AG09319 (cell line): Measurements from ENCODE around the gene PLAAT1.

Experiments used
- DNase-seq: peaks from one replicate; pipeline ENCODE4 v3.0.0-alpha.2; 2010; ENCODE audit warnings: low read depth; ENCODE audit errors: extremely low read depth
- TF ChIP-seq, protein P1 (sequence below): IDR thresholded peaks from 2 replicates; pipeline ENCODE4 v1.5.1; 2011; ENCODE audit warnings: low read depth, mild to moderate bottlenecking, inconsistent platforms, low read length, moderate library complexity

PLAAT1 gene

DNA sequence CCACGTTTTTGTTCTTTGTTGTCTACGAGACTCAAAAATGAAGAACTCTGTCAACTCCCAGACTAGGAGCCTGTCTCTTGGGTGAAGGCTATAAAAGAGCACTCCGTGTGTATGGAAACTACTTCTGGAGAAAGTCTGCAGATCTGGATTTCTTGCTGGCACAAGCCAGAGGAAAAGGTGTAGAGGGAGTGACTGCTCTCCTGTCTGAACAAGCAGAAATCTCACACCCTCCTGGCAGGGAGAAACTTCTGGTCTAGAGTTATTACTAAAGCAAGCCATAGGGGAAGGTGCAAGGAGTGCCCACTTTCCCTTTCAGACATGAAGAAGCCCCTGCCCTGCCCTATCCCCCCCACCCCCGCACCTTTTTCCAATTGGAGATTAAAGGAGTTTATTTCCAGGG is 9.5 kb downstream of the PLAAT1 start:
- TF ChIP-seq, protein P1, sequence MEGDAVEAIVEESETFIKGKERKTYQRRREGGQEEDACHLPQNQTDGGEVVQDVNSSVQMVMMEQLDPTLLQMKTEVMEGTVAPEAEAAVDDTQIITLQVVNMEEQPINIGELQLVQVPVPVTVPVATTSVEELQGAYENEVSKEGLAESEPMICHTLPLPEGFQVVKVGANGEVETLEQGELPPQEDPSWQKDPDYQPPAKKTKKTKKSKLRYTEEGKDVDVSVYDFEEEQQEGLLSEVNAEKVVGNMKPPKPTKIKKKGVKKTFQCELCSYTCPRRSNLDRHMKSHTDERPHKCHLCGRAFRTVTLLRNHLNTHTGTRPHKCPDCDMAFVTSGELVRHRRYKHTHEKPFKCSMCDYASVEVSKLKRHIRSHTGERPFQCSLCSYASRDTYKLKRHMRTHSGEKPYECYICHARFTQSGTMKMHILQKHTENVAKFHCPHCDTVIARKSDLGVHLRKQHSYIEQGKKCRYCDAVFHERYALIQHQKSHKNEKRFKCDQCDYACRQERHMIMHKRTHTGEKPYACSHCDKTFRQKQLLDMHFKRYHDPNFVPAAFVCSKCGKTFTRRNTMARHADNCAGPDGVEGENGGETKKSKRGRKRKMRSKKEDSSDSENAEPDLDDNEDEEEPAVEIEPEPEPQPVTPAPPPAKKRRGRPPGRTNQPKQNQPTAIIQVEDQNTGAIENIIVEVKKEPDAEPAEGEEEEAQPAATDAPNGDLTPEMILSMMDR: no peak
- no peak for DNase-seq

DNA sequence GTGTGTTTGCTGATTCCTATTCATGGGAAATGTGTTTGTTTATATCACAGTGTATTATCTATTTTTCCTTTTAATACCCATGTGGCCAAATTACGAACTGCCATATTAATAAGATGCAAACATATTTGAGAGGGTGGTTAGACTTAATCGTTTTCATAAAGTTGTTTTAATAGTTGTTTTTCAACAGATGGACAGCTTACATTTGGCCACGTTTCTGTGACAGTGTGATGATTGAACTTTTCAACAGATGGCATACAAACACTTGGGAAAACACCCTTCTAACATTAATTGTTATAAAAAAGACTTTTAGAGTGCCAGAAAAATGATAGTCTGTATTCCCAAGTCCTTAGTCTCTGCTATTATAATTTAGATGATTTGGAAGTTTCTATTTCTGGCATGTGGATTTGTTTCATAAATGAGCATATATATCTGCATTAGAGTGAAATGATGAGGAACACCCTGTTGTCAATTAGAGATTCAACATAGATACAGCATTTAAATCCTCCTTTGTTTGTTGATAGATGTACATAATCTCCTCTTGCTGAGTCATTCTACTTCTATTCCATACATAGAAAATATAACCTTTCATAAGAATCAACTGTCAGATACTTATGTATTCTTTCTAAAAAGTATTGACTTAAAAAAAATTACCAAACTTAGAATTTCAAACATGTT is 13.1 kb downstream of the PLAAT1 start:
- DNase-seq: no peak
- TF ChIP-seq, protein P1: no peak

DNA sequence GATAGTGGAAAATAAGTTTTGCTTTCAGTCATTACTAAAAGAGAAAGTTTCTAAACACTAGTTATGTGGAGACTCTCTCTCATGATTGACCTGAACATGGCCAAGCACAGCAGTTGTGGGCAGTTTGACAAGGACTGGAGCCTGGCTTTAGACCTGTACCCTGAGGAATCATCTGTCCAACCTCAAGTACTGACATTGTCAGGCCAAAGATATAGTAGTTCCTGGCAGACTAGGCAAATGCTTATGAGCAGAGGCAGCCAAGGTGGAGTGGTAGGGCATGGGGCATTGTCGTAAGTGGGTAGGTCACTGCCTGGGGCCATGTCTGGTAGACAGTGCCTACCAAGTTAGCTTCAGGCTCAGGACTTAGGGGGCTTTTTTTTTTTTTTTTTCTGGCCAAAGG is 20.9 kb downstream of the PLAAT1 start:
- no peak for DNase-seq
- TF ChIP-seq, protein P1: no peak

DNA sequence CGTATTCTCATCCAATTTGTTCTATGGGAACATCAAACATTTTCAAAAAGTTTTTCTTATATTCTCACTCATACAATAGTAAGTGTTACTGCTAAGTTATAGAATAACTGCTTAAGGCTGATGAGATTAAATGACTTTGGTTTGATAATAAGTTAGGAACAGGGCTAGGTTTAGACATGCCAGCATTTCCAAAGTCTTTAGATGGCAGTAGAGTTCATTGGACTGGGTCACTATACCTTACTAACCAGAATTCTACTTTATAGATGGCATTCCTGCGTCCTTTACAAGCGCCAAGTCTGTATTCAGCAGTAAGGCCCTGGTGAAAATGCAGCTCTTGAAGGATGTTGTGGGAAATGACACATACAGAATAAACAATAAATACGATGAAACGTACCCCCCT is 21.7 kb downstream of the PLAAT1 start:
- DNase-seq: no peak
- TF ChIP-seq, protein P1: no peak

DNA sequence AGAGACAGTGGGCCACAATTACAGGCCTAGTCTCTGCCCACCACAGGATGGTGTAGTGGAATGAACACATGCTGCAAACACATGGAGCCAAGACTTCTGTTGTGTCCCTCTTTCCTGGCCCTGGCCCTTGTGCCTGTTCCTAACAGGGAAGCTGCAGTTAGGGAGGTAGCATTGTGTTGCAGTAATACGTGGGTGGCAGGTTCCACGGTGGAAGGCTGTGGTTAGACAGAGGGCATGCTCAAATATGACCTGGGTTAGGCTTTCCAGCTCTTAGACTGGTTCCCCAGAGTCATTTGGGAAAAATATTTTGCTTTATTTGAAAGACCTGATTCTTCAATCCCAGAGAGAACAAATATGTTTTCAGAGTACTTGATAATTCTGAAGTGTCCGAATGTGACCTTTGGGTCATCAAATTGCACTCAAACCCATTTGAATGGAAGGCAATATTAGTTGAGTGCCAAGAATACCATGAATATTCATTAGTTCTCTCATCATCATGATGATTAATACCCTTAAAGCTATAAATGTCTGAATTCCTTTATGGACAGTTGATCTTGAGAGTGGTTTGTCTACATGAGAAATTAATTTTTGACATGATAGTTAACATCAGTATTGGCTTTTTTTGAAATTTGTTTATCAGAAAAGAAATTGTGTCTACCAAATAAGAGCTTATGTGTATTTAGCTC is 28.5 kb downstream of the PLAAT1 start:
- TF ChIP-seq, protein P1: no peak
- DNase-seq: no peak

DNA sequence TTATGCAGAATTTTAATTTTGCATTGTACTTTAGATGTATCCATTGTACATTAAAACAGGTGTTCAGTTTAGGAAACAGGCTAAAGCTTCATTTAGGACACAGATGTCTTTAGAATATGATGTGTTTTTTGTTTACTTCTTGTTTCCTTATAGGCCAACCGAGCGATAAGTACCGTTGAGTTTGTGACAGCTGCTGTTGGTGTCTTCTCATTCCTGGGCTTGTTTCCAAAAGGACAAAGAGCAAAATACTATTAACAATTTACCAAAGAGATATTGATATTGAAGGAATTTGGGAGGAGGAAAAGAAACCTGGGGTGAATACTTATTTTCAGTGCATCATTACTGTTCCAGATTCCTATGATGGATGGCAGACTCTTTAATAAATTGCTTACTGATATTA is 29.4 kb downstream of the PLAAT1 start:
- TF ChIP-seq, protein P1: no peak
- no peak for DNase-seq

DNA sequence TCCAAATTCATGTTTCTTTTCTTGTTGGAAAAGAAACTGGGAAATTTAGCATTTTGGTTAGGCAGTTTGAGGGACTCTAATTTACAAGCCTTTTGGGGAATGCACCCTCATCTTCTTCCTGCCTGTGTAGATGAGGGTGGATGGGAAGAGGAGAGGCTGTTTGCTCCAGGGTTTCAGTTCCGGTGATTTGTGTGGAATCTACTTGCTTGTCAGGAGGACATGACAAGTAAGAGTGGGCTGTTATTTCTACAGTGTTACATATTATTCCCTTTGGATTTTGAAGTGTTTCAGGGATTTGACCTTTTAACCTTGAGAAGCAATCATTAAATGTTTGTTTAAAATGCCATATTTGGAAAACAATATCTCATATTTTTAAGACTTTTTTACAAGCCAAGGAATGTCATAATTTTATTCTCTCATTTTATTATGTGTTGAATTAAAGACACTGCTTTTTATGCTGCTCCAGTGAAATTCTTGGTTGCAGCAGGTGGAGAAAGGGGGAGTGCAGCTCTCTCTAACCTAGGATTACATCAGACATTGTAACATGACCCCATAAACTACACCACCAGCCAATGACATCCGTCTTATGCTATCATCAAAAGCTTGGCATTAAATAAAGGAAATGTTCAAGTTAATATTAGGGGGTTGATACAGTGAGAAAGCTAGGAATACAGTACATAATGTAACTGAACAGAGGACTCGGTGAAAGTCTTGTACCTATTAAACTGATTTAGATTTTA is 30.2 kb downstream of the PLAAT1 start:
- TF ChIP-seq, protein P1: no peak
- DNase-seq: no peak
